Caki2 (cell line): ENCODE results near the gene HBQ1. TPM values are rescaled to one million over a fixed set of nuclear protein-coding genes. Genes with fewer than 3 reads are reported as not detected.
A peak's percentile ranks its signal among the peaks of the same experiment; 100 is the strongest.
"Not testable (repeated sequence)": the region's sequence is repeated elsewhere in the genome, so short reads cannot be mapped to it uniquely, and the experiment has no call there.

ENCODE experiments used
- DNase-seq: peaks from one replicate; pipeline ENCODE4 v3.0.0-alpha.2; 2015; ENCODE audit warnings: low read depth
- in situ Hi-C: cut with HindIII; loops from 2 replicates; pipeline ENCODE4 v1.10.0; 2016; ENCODE audit warnings: low sequenced_read_pairs, low pct_unique_long_range_greater_than_20kb, mixed read lengths
- total RNA-seq: library from RNA; depleted of rRNA; stranded (reverse); fragments of >200 nt; shearing (Covaris generic); gene quantifications from 2 replicates; pipeline ENCODE4 v1.2.3, GENCODE V29; 2014; ENCODE audit warnings: low replicate concordance

The HBQ1 gene
- total RNA-seq, 1 experiment from 2014 or later: not detected

DNA sequence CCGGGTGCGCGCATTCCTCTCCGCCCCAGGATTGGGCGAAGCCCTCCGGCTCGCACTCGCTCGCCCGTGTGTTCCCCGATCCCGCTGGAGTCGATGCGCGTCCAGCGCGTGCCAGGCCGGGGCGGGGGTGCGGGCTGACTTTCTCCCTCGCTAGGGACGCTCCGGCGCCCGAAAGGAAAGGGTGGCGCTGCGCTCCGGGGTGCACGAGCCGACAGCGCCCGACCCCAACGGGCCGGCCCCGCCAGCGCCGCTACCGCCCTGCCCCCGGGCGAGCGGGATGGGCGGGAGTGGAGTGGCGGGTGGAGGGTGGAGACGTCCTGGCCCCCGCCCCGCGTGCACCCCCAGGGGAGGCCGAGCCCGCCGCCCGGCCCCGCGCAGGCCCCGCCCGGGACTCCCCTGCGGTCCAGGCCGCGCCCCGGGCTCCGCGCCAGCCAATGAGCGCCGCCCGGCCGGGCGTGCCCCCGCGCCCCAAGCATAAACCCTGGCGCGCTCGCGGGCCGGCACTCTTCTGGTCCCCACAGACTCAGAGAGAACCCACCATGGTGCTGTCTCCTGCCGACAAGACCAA, 7.8 kb upstream of the HBQ1 start, which contains the start of gene HBA2:
Gene HBA2 (plus strand): TSS at position 503 of the 568 bp plus-strand sequence. CDS start 37 bp downstream, at position 540.
- DNase-seq, in situ Hi-C loops: not testable (repeated sequence)

DNA sequence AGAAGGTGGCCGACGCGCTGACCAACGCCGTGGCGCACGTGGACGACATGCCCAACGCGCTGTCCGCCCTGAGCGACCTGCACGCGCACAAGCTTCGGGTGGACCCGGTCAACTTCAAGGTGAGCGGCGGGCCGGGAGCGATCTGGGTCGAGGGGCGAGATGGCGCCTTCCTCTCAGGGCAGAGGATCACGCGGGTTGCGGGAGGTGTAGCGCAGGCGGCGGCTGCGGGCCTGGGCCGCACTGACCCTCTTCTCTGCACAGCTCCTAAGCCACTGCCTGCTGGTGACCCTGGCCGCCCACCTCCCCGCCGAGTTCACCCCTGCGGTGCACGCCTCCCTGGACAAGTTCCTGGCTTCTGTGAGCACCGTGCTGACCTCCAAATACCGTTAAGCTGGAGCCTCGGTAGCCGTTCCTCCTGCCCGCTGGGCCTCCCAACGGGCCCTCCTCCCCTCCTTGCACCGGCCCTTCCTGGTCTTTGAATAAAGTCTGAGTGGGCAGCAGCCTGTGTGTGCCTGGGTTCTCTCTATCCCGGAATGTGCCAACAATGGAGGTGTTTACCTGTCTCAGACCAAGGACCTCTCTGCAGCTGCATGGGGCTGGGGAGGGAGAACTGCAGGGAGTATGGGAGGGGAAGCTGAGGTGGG, 6.9 kb upstream of the HBQ1 start:
- in situ Hi-C loops, DNase-seq: not testable (repeated sequence)

DNA sequence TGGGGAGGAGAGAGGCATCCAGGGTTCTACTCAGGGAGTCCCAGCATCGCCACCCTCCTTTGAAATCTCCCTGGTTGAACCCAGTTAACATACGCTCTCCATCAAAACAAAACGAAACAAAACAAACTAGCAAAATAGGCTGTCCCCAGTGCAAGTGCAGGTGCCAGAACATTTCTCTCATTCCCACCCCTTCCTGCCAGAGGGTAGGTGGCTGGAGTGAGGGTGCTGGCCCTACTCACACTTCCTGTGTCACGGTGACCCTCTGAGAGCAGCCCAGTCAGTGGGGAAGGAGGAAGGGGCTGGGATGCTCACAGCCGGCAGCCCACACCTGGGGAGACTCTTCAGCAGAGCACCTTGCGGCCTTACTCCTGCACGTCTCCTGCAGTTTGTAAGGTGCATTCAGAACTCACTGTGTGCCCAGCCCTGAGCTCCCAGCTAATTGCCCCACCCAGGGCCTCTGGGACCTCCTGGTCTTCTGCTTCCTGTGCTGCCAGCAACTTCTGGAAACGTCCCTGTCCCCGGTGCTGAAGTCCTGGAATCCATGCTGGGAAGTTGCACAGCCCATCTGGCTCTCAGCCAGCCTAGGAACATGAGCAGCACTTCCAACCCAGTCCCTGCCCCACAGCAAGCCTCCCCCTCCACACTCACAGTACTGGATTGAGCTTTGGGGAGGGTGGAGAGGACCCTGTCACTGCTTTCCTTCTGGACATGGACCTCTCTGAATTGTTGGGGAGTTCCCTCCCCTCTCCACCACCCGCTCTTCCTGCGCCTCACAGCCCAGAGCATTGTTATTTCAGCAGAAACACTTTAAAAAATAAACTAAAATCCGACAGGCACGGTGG, 6.1 kb upstream of the HBQ1 start:
- in situ Hi-C loops: not testable (repeated sequence)
- peak; percentile 25 for DNase-seq

DNA sequence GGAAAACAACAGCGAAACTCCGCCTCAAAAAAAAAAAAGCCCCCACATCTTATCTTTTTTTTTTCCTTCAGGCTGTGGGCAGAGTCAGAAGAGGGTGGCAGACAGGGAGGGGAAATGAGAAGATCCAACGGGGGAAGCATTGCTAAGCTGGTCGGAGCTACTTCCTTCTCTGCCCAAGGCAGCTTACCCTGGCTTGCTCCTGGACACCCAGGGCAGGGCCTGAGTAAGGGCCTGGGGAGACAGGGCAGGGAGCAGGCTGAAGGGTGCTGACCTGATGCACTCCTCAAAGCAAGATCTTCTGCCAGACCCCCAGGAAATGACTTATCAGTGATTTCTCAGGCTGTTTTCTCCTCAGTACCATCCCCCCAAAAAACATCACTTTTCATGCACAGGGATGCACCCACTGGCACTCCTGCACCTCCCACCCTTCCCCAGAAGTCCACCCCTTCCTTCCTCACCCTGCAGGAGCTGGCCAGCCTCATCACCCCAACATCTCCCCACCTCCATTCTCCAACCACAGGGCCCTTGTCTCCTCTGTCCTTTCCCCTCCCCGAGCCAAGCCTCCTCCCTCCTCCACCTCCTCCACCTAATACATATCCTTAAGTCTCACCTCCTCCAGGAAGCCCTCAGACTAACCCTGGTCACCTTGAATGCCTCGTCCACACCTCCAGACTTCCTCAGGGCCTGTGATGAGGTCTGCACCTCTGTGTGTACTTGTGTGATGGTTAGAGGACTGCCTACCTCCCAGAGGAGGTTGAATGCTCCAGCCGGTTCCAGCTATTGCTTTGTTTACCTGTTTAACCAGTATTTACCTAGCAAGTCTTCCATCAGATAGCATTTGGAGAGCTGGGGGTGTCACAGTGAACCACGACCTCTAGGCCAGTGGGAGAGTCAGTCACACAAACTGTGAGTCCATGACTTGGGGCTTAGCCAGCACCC, 5.0 kb upstream of the HBQ1 start:
- no peak for DNase-seq
- in situ Hi-C loops: no loop called here

DNA sequence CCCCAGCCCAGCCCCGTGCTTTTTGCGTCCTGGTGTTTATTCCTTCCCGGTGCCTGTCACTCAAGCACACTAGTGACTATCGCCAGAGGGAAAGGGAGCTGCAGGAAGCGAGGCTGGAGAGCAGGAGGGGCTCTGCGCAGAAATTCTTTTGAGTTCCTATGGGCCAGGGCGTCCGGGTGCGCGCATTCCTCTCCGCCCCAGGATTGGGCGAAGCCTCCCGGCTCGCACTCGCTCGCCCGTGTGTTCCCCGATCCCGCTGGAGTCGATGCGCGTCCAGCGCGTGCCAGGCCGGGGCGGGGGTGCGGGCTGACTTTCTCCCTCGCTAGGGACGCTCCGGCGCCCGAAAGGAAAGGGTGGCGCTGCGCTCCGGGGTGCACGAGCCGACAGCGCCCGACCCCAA, 4.3 kb upstream of the HBQ1 start:
- DNase-seq, in situ Hi-C loops: not testable (repeated sequence)

DNA sequence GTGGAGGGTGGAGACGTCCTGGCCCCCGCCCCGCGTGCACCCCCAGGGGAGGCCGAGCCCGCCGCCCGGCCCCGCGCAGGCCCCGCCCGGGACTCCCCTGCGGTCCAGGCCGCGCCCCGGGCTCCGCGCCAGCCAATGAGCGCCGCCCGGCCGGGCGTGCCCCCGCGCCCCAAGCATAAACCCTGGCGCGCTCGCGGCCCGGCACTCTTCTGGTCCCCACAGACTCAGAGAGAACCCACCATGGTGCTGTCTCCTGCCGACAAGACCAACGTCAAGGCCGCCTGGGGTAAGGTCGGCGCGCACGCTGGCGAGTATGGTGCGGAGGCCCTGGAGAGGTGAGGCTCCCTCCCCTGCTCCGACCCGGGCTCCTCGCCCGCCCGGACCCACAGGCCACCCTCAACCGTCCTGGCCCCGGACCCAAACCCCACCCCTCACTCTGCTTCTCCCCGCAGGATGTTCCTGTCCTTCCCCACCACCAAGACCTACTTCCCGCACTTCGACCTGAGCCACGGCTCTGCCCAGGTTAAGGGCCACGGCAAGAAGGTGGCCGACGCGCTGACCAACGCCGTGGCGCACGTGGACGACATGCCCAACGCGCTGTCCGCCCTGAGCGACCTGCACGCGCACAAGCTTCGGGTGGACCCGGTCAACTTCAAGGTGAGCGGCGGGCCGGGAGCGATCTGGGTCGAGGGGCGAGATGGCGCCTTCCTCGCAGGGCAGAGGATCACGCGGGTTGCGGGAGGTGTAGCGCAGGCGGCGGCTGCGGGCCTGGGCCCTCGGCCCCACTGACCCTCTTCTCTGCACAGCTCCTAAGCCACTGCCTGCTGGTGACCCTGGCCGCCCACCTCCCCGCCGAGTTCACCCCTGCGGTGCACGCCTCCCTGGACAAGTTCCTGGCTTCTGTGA, 3.5 kb upstream of the HBQ1 start, which contains the start of gene HBA1:
Gene HBA1 (plus strand): TSS at position 204 of the 906 bp plus-strand sequence. CDS start 37 bp downstream, at position 241.
- DNase-seq, in situ Hi-C loops: not testable (repeated sequence)

DNA sequence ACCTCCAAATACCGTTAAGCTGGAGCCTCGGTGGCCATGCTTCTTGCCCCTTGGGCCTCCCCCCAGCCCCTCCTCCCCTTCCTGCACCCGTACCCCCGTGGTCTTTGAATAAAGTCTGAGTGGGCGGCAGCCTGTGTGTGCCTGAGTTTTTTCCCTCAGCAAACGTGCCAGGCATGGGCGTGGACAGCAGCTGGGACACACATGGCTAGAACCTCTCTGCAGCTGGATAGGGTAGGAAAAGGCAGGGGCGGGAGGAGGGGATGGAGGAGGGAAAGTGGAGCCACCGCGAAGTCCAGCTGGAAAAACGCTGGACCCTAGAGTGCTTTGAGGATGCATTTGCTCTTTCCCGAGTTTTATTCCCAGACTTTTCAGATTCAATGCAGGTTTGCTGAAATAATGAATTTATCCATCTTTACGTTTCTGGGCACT, 2.9 kb upstream of the HBQ1 start:
- DNase-seq: no peak
- in situ Hi-C loops: no loop called here

DNA sequence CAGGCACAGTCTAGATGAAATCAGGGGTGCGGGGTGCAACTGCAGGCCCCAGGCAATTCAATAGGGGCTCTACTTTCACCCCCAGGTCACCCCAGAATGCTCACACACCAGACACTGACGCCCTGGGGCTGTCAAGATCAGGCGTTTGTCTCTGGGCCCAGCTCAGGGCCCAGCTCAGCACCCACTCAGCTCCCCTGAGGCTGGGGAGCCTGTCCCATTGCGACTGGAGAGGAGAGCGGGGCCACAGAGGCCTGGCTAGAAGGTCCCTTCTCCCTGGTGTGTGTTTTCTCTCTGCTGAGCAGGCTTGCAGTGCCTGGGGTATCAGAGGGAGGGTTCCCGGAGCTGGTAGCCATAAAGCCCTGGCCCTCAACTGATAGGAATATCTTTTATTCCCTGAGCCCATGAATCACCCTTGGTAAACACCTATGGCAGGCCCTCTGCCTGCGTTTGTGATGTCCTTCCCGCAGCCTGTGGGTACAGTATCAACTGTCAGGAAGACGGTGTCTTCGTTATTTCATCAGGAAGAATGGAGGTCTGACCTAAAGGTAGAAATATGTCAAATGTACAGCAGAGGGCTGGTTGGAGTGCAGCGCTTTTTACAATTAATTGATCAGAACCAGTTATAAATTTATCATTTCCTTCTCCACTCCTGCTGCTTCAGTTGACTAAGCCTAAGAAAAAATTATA, 2.1 kb upstream of the HBQ1 start:
- no peak for DNase-seq
- in situ Hi-C loops: no loop called here

DNA sequence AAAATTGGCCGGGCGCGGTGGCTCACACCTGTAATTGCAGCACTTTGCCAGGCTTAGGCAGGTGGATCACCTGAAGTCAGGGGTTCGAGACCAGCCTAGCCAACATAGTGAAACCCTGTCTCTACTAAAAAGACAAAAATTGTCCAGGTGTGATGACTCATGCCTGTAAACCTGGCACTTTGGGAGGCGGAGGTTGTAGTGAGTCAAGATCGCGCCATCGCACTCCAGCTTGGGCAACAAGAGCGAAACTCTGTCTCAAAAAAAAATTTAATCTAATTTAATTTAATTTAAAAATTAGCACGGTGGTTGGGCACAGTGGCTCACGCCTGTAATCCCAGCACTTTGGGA, 1.6 kb upstream of the HBQ1 start:
- in situ Hi-C loops: no loop called here
- no peak for DNase-seq

DNA sequence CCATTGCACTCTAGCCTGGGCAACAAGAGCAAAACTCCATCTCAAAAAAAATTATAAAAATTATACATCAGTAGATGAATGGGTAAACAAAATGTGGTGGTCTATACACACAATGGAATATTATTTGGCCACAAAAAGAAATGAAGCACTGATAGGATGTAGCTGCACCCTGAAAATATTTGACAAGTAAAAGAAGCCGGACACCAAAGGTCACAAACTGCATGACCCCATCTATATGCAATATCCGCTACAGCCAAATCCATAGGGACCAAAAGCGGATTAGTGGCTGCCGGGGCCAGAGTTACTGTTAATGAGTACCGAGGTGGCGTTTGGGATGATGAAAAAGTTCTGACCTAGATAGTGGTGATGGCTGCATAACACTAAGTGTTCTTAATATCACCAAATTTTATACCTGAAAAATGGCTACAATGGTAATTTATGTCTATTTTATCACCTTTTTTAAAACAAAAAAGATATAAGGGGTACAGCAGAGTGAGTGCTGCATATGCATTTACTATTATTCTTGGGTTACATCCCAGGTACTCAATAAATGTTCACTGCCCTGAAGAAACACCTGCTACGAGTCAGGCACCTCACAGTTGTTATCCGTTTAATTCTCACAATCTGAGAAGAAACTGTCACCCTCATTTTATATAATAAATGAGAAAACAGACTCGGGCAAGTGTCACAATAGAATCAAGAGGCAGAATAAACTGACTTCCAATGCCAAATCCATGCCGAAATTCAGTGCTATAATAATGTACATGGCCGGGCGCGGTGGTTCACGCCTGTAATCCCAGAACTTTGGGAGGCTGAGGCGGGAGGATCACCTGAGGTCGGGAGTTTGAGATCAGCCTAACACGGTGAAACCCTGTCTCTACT, 807 bp upstream of the HBQ1 start:
- no peak for DNase-seq
- in situ Hi-C loops: no loop called here

DNA sequence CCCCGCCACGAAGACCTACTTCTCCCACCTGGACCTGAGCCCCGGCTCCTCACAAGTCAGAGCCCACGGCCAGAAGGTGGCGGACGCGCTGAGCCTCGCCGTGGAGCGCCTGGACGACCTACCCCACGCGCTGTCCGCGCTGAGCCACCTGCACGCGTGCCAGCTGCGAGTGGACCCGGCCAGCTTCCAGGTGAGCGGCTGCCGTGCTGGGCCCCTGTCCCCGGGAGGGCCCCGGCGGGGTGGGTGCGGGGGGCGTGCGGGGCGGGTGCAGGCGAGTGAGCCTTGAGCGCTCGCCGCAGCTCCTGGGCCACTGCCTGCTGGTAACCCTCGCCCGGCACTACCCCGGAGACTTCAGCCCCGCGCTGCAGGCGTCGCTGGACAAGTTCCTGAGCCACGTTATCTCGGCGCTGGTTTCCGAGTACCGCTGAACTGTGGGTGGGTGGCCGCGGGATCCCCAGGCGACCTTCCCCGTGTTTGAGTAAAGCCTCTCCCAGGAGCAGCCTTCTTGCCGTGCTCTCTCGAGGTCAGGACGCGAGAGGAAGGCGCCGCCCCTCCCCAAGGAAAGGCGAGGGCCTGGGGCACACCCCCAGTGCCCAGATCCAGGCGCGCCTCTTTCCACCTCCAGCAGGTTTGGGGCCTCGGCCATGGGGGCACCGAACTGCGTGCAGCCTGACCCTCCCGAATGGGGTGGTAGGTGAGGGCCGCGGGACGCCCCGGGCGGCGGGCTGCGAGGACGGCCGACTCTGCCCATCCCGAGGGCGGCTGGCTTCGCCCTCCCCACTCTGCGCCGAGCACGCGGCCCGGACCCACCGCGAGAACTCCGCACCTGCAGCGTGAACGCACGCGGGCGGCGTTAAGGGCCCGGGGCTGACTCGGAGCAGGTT, 664 bp downstream of the HBQ1 start:
- peak; percentile 72 for DNase-seq
- in situ Hi-C loops: no loop called here

DNA sequence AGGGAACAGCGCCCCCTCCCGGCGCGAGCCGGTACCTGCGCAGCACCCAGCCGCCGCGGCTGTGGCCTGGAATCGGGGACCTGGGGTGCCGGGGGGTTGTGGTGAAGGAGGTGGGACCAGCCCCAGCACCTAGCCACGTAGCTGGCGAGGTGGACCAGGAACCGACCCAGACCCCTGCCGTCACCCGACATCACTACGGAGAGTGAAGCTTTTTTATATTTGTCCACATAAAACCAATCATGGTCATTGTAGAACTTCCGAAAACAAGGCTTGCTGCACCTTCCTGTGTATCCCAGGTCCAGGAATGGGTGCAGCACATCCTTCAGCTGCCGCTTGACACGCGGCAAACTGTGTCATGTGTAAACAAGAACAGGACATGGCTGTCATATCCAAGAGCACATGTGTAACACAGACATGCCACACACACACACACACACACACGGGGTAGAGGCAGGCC, 1.3 kb downstream of the HBQ1 start:
- in situ Hi-C loops: no loop called here
- no peak for DNase-seq

DNA sequence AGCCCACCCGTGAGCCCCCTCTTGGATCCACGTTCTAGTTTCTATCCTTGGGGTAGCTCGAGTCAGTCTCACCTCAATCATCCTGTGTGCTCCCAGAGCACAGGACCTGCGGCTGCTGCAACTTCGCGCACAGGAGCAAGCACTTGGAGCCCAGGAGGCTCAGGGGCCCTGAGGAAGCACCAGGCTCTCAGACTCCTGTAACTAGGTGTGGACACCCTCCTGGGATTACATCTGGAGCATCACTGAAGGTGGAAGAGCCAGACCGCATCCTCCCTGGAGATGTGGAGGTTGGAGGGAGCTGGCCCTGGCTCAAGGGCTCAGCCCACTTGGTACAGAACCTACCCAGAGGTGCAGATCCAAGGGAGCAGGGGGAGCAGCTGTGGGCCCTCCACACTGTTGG, 2.7 kb downstream of the HBQ1 start:
- DNase-seq: no peak
- in situ Hi-C loops: no loop called here

DNA sequence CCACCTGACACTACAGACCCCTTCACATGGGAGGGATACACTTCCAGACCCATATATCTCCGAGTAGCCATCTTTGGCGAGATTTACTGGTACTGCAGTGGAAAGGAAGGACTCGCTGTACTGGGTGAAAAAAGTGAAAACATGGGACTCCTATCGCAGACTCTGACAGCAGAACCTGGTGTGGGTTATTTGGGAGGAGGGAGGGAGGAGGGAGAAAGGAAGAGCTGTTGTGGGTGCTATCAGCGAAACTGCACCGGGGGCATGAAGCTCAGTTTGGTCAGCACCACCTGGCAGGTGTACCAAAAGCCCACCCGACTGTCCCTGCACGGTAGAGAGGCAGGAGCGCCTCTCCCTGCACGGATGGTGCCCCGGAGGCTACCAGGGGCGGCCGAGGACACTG, 5.0 kb downstream of the HBQ1 start:
- DNase-seq: no peak
- in situ Hi-C loops: no loop called here

DNA sequence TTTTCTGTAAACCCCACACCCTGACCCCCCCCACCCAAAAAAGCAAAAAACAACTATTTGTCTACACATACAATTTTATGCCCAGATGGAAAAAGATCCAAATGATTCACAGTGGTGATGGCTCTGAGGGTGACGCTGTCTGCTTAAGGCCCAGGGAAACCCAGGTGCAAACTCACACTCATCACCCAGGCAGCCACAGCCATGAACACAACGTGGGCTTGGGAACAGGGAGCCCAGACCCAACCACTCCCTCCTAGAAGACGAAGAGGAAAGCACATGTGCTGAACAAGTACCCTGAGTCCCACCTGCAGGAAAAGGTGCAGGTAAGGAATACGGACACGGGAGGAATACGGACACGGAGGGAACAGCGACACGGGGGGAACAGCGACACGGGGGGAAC, 5.4 kb downstream of the HBQ1 start:
- no peak for DNase-seq
- in situ Hi-C loops: no loop called here
